Small intestine (tissue), 7 donors: ENCODE results near the gene NPTX1. TPM values are rescaled to one million over a fixed set of nuclear protein-coding genes. Genes with fewer than 3 reads are reported as not detected.

Source experiments
- DNase-seq, 2 donors: peaks; one replicate each; pipeline versions ENCODE4 v3.0.0 to v3.0.0-alpha.2; 2013
- FAIRE-seq: peaks from 2 replicates; lab custom pipeline; 2012; peaks lifted over from hg19 to GRCh38; lab: Jason Lieb, UNC
- H3K27ac ChIP-seq, 3 donors: one replicate each; pipeline ENCODE4 v1.5.1; 2013; ENCODE audit warnings: low read length in 2 of 3, mild to moderate bottlenecking in 2 of 3, control low read depth in 1 of 3, inconsistent platforms in 1 of 3, low read depth in 1 of 3, moderate library complexity in 1 of 3
- H3K27me3 ChIP-seq, 3 donors: one replicate each; pipeline ENCODE4 v1.6.1; 2013; ENCODE audit warnings: low read length in 3 of 3, inconsistent platforms in 1 of 3; ENCODE audit not compliant: control insufficient read depth in 3 of 3, insufficient read depth in 3 of 3
- H3K36me3 ChIP-seq, 3 donors: one replicate each; pipeline ENCODE4 v1.6.1; 2013; ENCODE audit warnings: low read length in 3 of 3, inconsistent platforms in 1 of 3, low read depth in 1 of 3, mild to moderate bottlenecking in 1 of 3, moderate library complexity in 1 of 3; ENCODE audit not compliant: control insufficient read depth in 3 of 3, insufficient read depth in 2 of 3
- H3K4me1 ChIP-seq, 3 donors: one replicate each; pipeline ENCODE4 v1.6.1; 2013; ENCODE audit warnings: low read length in 2 of 3, inconsistent platforms in 1 of 3, low read depth in 1 of 3, mild to moderate bottlenecking in 1 of 3, moderate library complexity in 1 of 3; ENCODE audit not compliant: control insufficient read depth in 3 of 3, insufficient read depth in 2 of 3
- H3K4me3 ChIP-seq, 3 donors: one replicate each; pipeline ENCODE4 v1.5.1; 2013; ENCODE audit warnings: low read length in 3 of 3, control low read depth in 1 of 3, inconsistent platforms in 1 of 3, low read depth in 1 of 3, mild to moderate bottlenecking in 1 of 3, moderate library complexity in 1 of 3
- H3K9me3 ChIP-seq, 2 donors: one replicate each; pipeline ENCODE4 v1.6.1; 2013; ENCODE audit warnings: low read depth in 1 of 2, low read length in 1 of 2; ENCODE audit not compliant: control insufficient read depth in 2 of 2, insufficient read depth in 1 of 2
- WGBS, 3 donors: extraction: QIAGEN DNeasy Blood & Tissue Kit; methylation state at CpG; one replicate each; pipeline ENCODE4 v1.1.7; 2013; 5-methylcytosine and 5-hydroxymethylcytosine counted together
- polyA plus RNA-seq, 4 donors: library from polyadenylated mRNA; stranded (reverse) in 3 of 4; unstranded in 1 of 4; fragments of 200-250 nt in 3 of 4; fragments of 120-200 nt in 1 of 4; gene quantifications; one replicate each; pipeline versions ENCODE4 v1.2.1 to v1.2.3, GENCODE V29; 2013
- donor health status: healthy with polysubstance abuse.
- donor health status: control.
- donor health status: control.
- donor health status: Bipolar disorder and iron deficiency.
- donor health status: healthy.

Gene NPTX1
- polyA plus RNA-seq, 4 donors = 0.15 to 0.39 TPM; not detected in 2

- no peaks in the 10 kb centered on the region for H3K4me1 ChIP-seq
- 44 to 73% (median 45%) methylated on average over 10 to 13 of the region's 13 CpGs for WGBS, 3 donors
- no peak overlapping the region for H3K27ac ChIP-seq
- no peak overlapping the region for H3K4me3 ChIP-seq
- no peak for FAIRE-seq
- no peaks in the 10 kb centered on the region for H3K9me3 ChIP-seq
- H3K36me3 ChIP-seq = peaks cover 0 to 33% (median 0%) of the 10 kb centered on the region in 3 donors
- DNase-seq = no peak
- no peaks in the 10 kb centered on the region for H3K27me3 ChIP-seq
Observed at GRCh38 chr17:80423536-80424225, 52.7 kb downstream of the NPTX1 start.

- no peaks in the 10 kb centered on the region for H3K27me3 ChIP-seq
- H3K4me1 ChIP-seq = no peaks in the 10 kb centered on the region
- 76 to 78% (median 78%) methylated on average over 20 of the region's 20 CpGs for WGBS, 3 donors
- peaks cover 0 to 33% (median 2%) of the 10 kb centered on the region in 3 donors for H3K36me3 ChIP-seq
- DNase-seq (no peak), FAIRE-seq (no peak)
- no peak overlapping the region for H3K4me3 ChIP-seq
- H3K9me3 ChIP-seq = no peaks in the 10 kb centered on the region
- no peak overlapping the region for H3K27ac ChIP-seq
Observed at GRCh38 chr17:80422981-80423380, 53.4 kb downstream of the NPTX1 start.

- FAIRE-seq (no peak), DNase-seq (no peak)
- H3K9me3 ChIP-seq = no peaks in the 10 kb centered on the region
- no peaks in the 10 kb centered on the region for H3K4me1 ChIP-seq
- whole genome bisulfite sequencing, 3 donors = 65 to 84% (median 68%) methylated on average over 14 to 17 of the region's 18 CpGs
- H3K36me3 ChIP-seq = peaks cover 0 to 33% (median 2%) of the 10 kb centered on the region in 3 donors
- H3K27me3 ChIP-seq = no peaks in the 10 kb centered on the region
- no peak overlapping the region for H3K27ac ChIP-seq
- H3K4me3 ChIP-seq = no peak overlapping the region
Observed at GRCh38 chr17:80422276-80422675, 54.1 kb downstream of the NPTX1 start.

- H3K27me3 ChIP-seq = no peaks in the 10 kb centered on the region
- FAIRE-seq (no peak), DNase-seq (no peak)
- H3K4me1 ChIP-seq = no peaks in the 10 kb centered on the region
- no peaks in the 10 kb centered on the region for H3K9me3 ChIP-seq
- H3K36me3 ChIP-seq = peaks cover 0 to 36% (median 2%) of the 10 kb centered on the region in 3 donors
- H3K4me3 ChIP-seq = no peak overlapping the region
- H3K27ac ChIP-seq = no peak overlapping the region
- 62 to 74% (median 65%) methylated on average over 16 to 20 of the region's 20 CpGs for WGBS, 3 donors
Observed at GRCh38 chr17:80421381-80422090, 54.9 kb downstream of the NPTX1 start.

- no peak overlapping the region for H3K27ac ChIP-seq
- H3K27me3 ChIP-seq = no peaks in the 10 kb centered on the region
- no peak for FAIRE-seq
- H3K36me3 ChIP-seq = peaks cover 0 to 30% (median 2%) of the 10 kb centered on the region in 3 donors
- WGBS, 3 donors = 87 to 93% (median 89%) methylated on average over 11 of the region's 11 CpGs
- H3K9me3 ChIP-seq = no peaks in the 10 kb centered on the region
- no peak overlapping the region for H3K4me3 ChIP-seq
- no peak for DNase-seq
- H3K4me1 ChIP-seq = peaks cover 0 to 5% (median 3%) of the 10 kb centered on the region in 3 donors
Observed at GRCh38 chr17:80419255-80419654, 57.2 kb downstream of the NPTX1 start.

GRCh38 chr17:80418589-80418988, 57.8 kb downstream of the NPTX1 start:
- Histone ChIP-seq H3K27ac (no peak overlapping the region), H3K9me3 (no peaks in the 10 kb centered on the region), H3K4me3 (no peak overlapping the region), H3K36me3 (peaks cover 0 to 30% (median 2%) of the 10 kb centered on the region in 3 donors), H3K27me3 (no peaks in the 10 kb centered on the region), H3K4me1 (peaks cover 0 to 9% (median 3%) of the 10 kb centered on the region in 3 donors)
- no peak for DNase-seq
- WGBS, 3 donors = 95% methylated on average over 11 of the region's 11 CpGs
- no peak for FAIRE-seq

Other genes with a start within 250 kb of the NPTX1 start
- gene RNF213, start 215.8 kb downstream of the NPTX1 start, polyA plus RNA-seq = 10 to 100 TPM; 35.4 to 71.4 (median 53.0) TPM
- 10 to 100 TPM; 13.6 to 39.6 (median 29.1) TPM for gene ENDOV, start 61.4 kb downstream of the NPTX1 start, polyA plus RNA-seq
- gene RPTOR, start 68.2 kb upstream of the NPTX1 start, polyA plus RNA-seq = 10 to 100 TPM in 2 of 4 donors, 1 to 10 TPM in 2; 3.2 to 16.5 (median 10.1) TPM